ENCODE data around the gene GNB3. TPM values are rescaled to one million over a fixed set of nuclear protein-coding genes. Genes with fewer than 3 reads are reported as not detected.

Gene GNB3
- total and polyA plus RNA-seq, 4 donors = 1.2 to 3.3 (median 1.7) TPM

GRCh38 chr12:6834873-6835272 lies 5.9 kb upstream of the GNB3 start:
- ATAC-seq (ENCODE audit: insufficient read depth, low FRiP score) = no peak
- WGBS, 2 donors = 88% methylated on average over 5 of the region's 5 CpGs
- H3K9me3 ChIP-seq (ENCODE audit: control insufficient read depth in 4 of 4, insufficient read depth in 3 of 4, low read length in 3 of 4) = no peaks in the 10 kb centered on the region
- no peaks in the 10 kb centered on the region for H3K27me3 ChIP-seq (ENCODE audit: control insufficient read depth in 3 of 3, insufficient read depth in 3 of 3, low read length in 2 of 3)
- TF ChIP-seq CTCF (IDR thresholded peaks at IDR 0.05; ENCODE audit: control extremely low read depth, extremely low read depth) = no peak
- H3K27ac ChIP-seq (ENCODE audit: low read depth in 1 of 2, low read length in 1 of 2) = no peak overlapping the region
- no peak overlapping the region for H3K9ac ChIP-seq (ENCODE audit: insufficient read depth in 1 of 2, low read length in 2 of 2)
- no peak overlapping the region for H3K4me3 ChIP-seq
- H3K4me1 ChIP-seq (ENCODE audit: control insufficient read depth in 5 of 5, insufficient read depth in 5 of 5, low read length in 5 of 5) = peaks cover 0 to 4% (median 0%) of the 10 kb centered on the region in 5 donors
- DNase-seq = no peak
- peaks cover 0 to 23% (median 14%) of the 10 kb centered on the region in 4 donors for H3K36me3 ChIP-seq (ENCODE audit: control insufficient read depth in 4 of 4, insufficient read depth in 4 of 4, low read length in 4 of 4)

- 95 to 98% methylated on average over 16 of the region's 16 CpGs for WGBS, 2 donors
- DNase-seq = no peak
- no peak for ATAC-seq (ENCODE audit: insufficient read depth, low FRiP score)
Observed at GRCh38 chr12:6836851-6837250, 3.9 kb upstream of the GNB3 start.

GRCh38 chr12:6837370-6838060 lies 3.2 kb upstream of the GNB3 start:
- no peak for TF ChIP-seq CTCF (IDR thresholded peaks at IDR 0.05; ENCODE audit: control extremely low read depth, extremely low read depth)
- no peaks in the 10 kb centered on the region for H3K4me1 ChIP-seq (ENCODE audit: control insufficient read depth in 5 of 5, insufficient read depth in 5 of 5, low read length in 5 of 5)
- ATAC-seq (ENCODE audit: insufficient read depth, low FRiP score) = no peak
- H3K9me3 ChIP-seq (ENCODE audit: control insufficient read depth in 4 of 4, insufficient read depth in 3 of 4, low read length in 3 of 4) = no peaks in the 10 kb centered on the region
- DNase-seq = no peak
- 94 to 98% methylated on average over 25 to 26 of the region's 26 CpGs for WGBS, 2 donors
- H3K27ac ChIP-seq (ENCODE audit: low read depth in 1 of 2, low read length in 1 of 2) = no peak overlapping the region
- H3K4me3 ChIP-seq = no peak overlapping the region
- peaks cover 0 to 17% (median 11%) of the 10 kb centered on the region in 4 donors for H3K36me3 ChIP-seq (ENCODE audit: control insufficient read depth in 4 of 4, insufficient read depth in 4 of 4, low read length in 4 of 4)
- no peak overlapping the region for H3K9ac ChIP-seq (ENCODE audit: insufficient read depth in 1 of 2, low read length in 2 of 2)
- no peaks in the 10 kb centered on the region for H3K27me3 ChIP-seq (ENCODE audit: control insufficient read depth in 3 of 3, insufficient read depth in 3 of 3, low read length in 2 of 3)

More at GRCh38 chr12:6836851-6837250, 3.9 kb upstream of the GNB3 start:
- H3K4me1 ChIP-seq (ENCODE audit: control insufficient read depth in 5 of 5, insufficient read depth in 5 of 5, low read length in 5 of 5) = no peaks in the 10 kb centered on the region
- no peaks in the 10 kb centered on the region for H3K27me3 ChIP-seq (ENCODE audit: control insufficient read depth in 3 of 3, insufficient read depth in 3 of 3, low read length in 2 of 3)
- no peak for TF ChIP-seq CTCF (IDR thresholded peaks at IDR 0.05; ENCODE audit: control extremely low read depth, extremely low read depth)
- no peak overlapping the region for H3K9ac ChIP-seq (ENCODE audit: insufficient read depth in 1 of 2, low read length in 2 of 2)
- H3K4me3 ChIP-seq = no peak overlapping the region
- H3K9me3 ChIP-seq (ENCODE audit: control insufficient read depth in 4 of 4, insufficient read depth in 3 of 4, low read length in 3 of 4) = no peaks in the 10 kb centered on the region
- peaks cover 0 to 17% (median 11%) of the 10 kb centered on the region in 4 donors for H3K36me3 ChIP-seq (ENCODE audit: control insufficient read depth in 4 of 4, insufficient read depth in 4 of 4, low read length in 4 of 4)
- no peak overlapping the region for H3K27ac ChIP-seq (ENCODE audit: low read depth in 1 of 2, low read length in 1 of 2)

Measured in lung (tissue), 12 donors.